Endothelial cell of umbilical vein (primary cell): ENCODE results near the gene DPPA4. TPM values are rescaled to one million over a fixed set of nuclear protein-coding genes. Genes with fewer than 3 reads are reported as not detected.

Source experiments
- polyA plus RNA-seq, 4 experiments: library from polyadenylated mRNA; depleted of rRNA in 3 of 4; stranded (reverse) in 3 of 4; unstranded in 1 of 4; fragments of >200 nt; gene quantifications; 2 replicates each; pipeline versions ENCODE4 v1.2.1 to v1.2.3, GENCODE V29; 2011 to 2012; ENCODE audit warnings: missing spikeins in 1 of 4
- small RNA-seq: library from RNA; depleted of rRNA; stranded (forward); fragments of <200 nt; gene quantifications from one replicate; pipeline ENCODE3, GENCODE V24; 2012; ENCODE audit warnings: low replicate concordance, low read depth; ENCODE audit not compliant: insufficient read depth, insufficient read length
- total RNA-seq: library from RNA; stranded (reverse); gene quantifications from 2 replicates; pipeline ENCODE4 v1.2.3, GENCODE V29; 2021

DPPA4 gene
- total and polyA plus RNA-seq, 2 donors (not counting 3 experiments of a cell fraction or from before 2014, with no cell fraction given) = 0.06 TPM; not detected in 1

Small RNA genes lying within 50 kb of the gene (small RNA-seq; reads per million reads assigned to genes)
- gene AC124945.1 (not detected), gene RF00017 (not detected)

Other genes starting within 250 kb of the DPPA4 start
- gene MORC1, start 219.4 kb downstream of the DPPA4 start, total RNA-seq = not detected in 2 replicates
- not detected in 2 replicates for gene MORC1, start 219.4 kb downstream of the DPPA4 start, polyA plus RNA-seq
- gene C3orf85, start 200.8 kb downstream of the DPPA4 start, total RNA-seq = not detected in 2 replicates
- gene C3orf85, start 200.8 kb downstream of the DPPA4 start, polyA plus RNA-seq = not detected in 2 replicates
- gene DPPA2, start 21.0 kb downstream of the DPPA4 start, total RNA-seq = not detected in 2 replicates
- not detected in 2 replicates for gene DPPA2, start 21.0 kb downstream of the DPPA4 start, polyA plus RNA-seq